Measurements from ENCODE around the gene FGF14. TPM values are rescaled to one million over a fixed set of nuclear protein-coding genes. Genes with fewer than 3 reads are reported as not detected.

FGF14 gene
- total and polyA plus RNA-seq, 2 of the 4 experiments (the other 2 are of a cell fraction) = under 0.01 TPM; not detected in 1

GRCh38 chr13:102235689-102236088 is 166.2 kb downstream of the FGF14 start:
- ATAC-seq (ENCODE audit: low read depth) = no peak
- no peak overlapping the region for H2BK120ac ChIP-seq (ENCODE audit: low read depth, low read length)
- no peak overlapping the region for H2AFZ ChIP-seq (replicated peaks; ENCODE audit: low read length, poor library complexity)
- BruUV-seq (replicated peaks) = no TSS peak
- WGBS, 2 experiments (ENCODE audit: extremely low coverage in 2 of 2, insufficient read length in 1 of 2) = no CpG with 5 or more reads among the region's 1 CpG
- H3K23ac ChIP-seq (ENCODE audit: low read depth, low read length) = no peak overlapping the region
- H2BK5ac ChIP-seq (ENCODE audit: low read depth, low read length, poor library complexity, severe bottlenecking) = no peak overlapping the region
- H4K91ac ChIP-seq (ENCODE audit: insufficient read depth, low read depth, low read length) = no peak overlapping the region
- no peak overlapping the region for H3K56ac ChIP-seq (ENCODE audit: extremely low read depth, insufficient read depth, low read length)
- TF ChIP-seq NFE2L2 (IDR thresholded peaks at IDR 0.05; ENCODE audit: low read depth, low read length) = no peak
- TF ChIP-seq SMC3 (IDR thresholded peaks at IDR 0.05; ENCODE audit: low read depth, low read length) = no peak
- no peak for TF ChIP-seq MAZ (IDR thresholded peaks at IDR 0.05; ENCODE audit: borderline replicate concordance, low read depth, low read length)
- TF ChIP-seq MAFK (IDR thresholded peaks at IDR 0.05; ENCODE audit: low read depth, low read length) = no peak
- TF ChIP-seq POLR2A (IDR thresholded peaks at IDR 0.05; ENCODE audit: low read depth, low read length) = no peak
- TF ChIP-seq RCOR1 (IDR thresholded peaks at IDR 0.05; ENCODE audit: insufficient replicate concordance, low read length) = no peak
- TF ChIP-seq USF2 (IDR thresholded peaks at IDR 0.05; ENCODE audit: low read depth, low read length) = no peak
- no peak for TF ChIP-seq CEBPB (IDR thresholded peaks at IDR 0.05; ENCODE audit: low read depth, low read length)
- no peak for TF ChIP-seq CTCF (conservative IDR thresholded peaks at IDR 0.05; ENCODE audit: low read depth, low read length)
- TF ChIP-seq BHLHE40 (IDR thresholded peaks at IDR 0.05; ENCODE audit: low read depth, low read length) = no peak
- no peaks in the 10 kb centered on the region for H3K27me3 ChIP-seq (ENCODE audit: control insufficient read depth, insufficient read depth, low read length)
- no peaks in the 10 kb centered on the region for H3K4me1 ChIP-seq (ENCODE audit: control insufficient read depth, insufficient read depth, low read length)
- H2BK20ac ChIP-seq (ENCODE audit: low read depth, low read length) = no peak overlapping the region
- H2BK15ac ChIP-seq (ENCODE audit: low read depth, low read length) = no peak overlapping the region
- no peaks in the 10 kb centered on the region for H3K9me3 ChIP-seq (ENCODE audit: control insufficient read depth, insufficient read depth, low read length)
- no peak overlapping the region for H3K4me2 ChIP-seq (ENCODE audit: low read depth, low read length)
- no peaks in the 10 kb centered on the region for H3K9me1 ChIP-seq (ENCODE audit: insufficient read depth, low read length)
- POLR2A ChIA-PET (ENCODE audit: unreplicated experiment) = no interaction called here
- H3K27ac ChIP-seq (ENCODE audit: insufficient read depth, low read length) = no peak overlapping the region
- no peak for DNase-seq
- H2AK5ac ChIP-seq (ENCODE audit: low read depth, low read length) = no peak overlapping the region
- intact Hi-C loops (cut with micrococcal nuclease) (no loop called here), dilution Hi-C loops (cut with HindIII; ENCODE audit: low sequenced_read_pairs, unreplicated experiment) (no loop called here), in situ Hi-C loops (cut with MboI; ENCODE audit: low sequenced_read_pairs) (no loop called here)
- H4K5ac ChIP-seq (ENCODE audit: low read depth, low read length) = no peak overlapping the region
- H3K14ac ChIP-seq (replicated peaks; ENCODE audit: low read depth, low read length) = no peak overlapping the region
- H4K20me1 ChIP-seq (ENCODE audit: insufficient read depth, low read length) = no peaks in the 10 kb centered on the region
- no peaks in the 10 kb centered on the region for H3K36me3 ChIP-seq (ENCODE audit: control insufficient read depth, insufficient read depth, low read length)
- H3K18ac ChIP-seq (ENCODE audit: low read depth, low read length) = no peak overlapping the region
- H2AK9ac ChIP-seq (replicated peaks; ENCODE audit: low read depth, low read length, poor library complexity) = no peak overlapping the region
- no peak overlapping the region for H3K4me3 ChIP-seq (ENCODE audit: insufficient read depth, low read depth, low read length)
- no peak overlapping the region for H3K4ac ChIP-seq (ENCODE audit: low read depth, low read length)
- H4K8ac ChIP-seq (ENCODE audit: low read depth in 2 of 2, low read length in 2 of 2) = no peak overlapping the region
- CTCF ChIA-PET = no interaction called here
- H3K79me1 ChIP-seq (ENCODE audit: low read depth in 1 of 2, low read length in 2 of 2) = no peaks in the 10 kb centered on the region
- no peak overlapping the region for H3K9ac ChIP-seq (ENCODE audit: low read depth, low read length)

All from IMR-90 (cell line).